GM19238 (cell line): ENCODE results near the gene LYPLAL1.
"Not testable (repeated sequence)": the region's sequence is repeated elsewhere in the genome, so short reads cannot be mapped to it uniquely, and the experiment has no call there.

Source experiments
- DNase-seq: peaks from one replicate; pipeline ENCODE4 v3.0.0; 2011; ENCODE audit warnings: low spot score; ENCODE audit not compliant: insufficient read length

Gene LYPLAL1

DNA sequence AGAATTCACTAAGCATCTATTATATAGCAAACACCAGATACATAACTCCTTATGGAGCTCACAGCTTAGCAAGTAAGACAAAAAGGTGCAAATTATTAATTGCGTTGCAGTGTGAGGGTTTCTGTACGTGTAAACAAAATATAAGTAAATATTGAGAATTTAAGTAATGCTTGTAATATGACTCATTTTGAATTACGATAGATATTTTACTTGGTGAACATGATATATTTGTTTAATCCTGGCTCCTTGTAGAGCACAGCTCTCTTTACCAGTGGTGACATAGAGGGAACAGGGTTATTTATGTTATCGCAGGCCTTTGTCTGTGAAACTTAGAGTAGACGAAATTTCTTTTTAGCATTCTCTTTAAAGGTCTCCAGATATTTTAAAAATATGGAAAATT is 36.4 kb downstream of the LYPLAL1 start:
- DNase-seq = no peak

DNA sequence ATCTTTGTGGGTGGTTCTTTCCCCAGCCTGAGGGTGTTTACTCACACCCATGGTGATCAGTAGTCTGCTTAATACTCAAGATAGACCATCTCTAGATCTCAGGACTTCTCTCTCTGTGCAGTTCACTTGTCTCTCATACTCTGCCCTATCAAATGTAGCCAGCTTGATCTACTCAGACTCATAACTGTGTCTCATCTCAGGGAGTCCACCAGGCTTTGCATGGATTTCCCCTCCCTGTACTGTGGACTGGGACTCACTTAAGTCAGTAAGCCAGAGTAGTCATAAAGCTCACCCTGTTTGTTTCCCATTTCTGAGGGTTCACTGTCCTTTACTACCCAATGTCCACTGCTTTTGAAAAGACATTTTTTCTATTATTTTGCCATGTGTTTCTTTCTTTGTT is 41.8 kb downstream of the LYPLAL1 start:
- DNase-seq = no peak

DNA sequence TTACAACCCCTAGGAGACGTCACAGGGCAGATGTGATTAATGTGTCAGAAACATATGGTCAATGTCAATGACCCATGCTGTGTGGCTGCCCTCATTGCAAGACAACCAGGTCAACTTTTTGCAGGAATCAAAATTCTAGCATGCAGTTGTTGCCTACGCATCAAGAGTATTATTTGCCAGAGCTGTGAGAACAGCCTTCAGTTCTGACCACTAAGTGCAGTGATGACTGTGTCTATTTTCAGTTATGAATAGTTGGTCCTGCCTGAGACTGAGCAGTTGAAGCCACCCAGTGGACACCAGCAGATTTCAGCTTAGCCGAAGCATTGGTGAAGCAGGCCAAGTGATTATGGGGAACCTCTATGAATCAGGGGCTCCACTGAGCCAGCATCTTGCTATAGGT is 47.3 kb downstream of the LYPLAL1 start:
- DNase-seq = no peak

DNA sequence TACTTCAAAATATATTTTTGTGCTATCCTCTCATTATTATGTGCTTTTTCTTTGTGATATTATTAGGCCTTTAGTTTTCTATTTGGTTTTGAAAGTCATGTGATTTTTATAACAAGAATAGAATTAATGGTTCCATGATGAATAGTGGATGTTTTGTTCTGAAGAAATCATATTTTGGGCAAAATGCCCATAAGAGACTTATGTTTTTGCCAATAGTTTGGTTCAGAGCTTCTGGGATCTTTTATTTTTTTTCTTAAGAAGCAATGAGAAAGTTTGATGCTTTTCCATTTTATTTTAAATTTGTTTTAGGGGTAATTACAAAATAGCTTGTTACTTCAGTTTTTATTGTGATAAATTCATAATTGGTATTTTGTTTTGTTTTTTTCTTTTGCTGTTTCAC is 49.8 kb downstream of the LYPLAL1 start:
- no peak for DNase-seq

DNA sequence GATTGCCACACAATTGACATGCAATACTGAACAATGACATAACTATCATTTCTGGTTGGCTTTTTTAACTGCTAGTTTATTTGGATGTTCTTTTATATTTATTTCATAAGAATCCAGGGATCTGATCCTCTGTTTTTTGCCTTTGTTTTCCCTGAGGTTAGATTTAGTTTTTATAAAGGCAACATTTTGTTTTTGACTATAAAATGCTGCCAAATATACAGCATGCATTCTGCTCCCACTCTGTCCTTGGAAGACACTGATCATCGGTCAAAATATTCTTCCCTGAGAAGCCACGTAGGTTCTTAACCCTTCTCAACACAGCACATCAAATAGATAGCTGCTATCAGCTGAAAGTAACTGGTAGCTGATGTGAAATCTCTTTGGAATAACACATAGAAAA is 52.5 kb downstream of the LYPLAL1 start:
- no peak for DNase-seq

DNA sequence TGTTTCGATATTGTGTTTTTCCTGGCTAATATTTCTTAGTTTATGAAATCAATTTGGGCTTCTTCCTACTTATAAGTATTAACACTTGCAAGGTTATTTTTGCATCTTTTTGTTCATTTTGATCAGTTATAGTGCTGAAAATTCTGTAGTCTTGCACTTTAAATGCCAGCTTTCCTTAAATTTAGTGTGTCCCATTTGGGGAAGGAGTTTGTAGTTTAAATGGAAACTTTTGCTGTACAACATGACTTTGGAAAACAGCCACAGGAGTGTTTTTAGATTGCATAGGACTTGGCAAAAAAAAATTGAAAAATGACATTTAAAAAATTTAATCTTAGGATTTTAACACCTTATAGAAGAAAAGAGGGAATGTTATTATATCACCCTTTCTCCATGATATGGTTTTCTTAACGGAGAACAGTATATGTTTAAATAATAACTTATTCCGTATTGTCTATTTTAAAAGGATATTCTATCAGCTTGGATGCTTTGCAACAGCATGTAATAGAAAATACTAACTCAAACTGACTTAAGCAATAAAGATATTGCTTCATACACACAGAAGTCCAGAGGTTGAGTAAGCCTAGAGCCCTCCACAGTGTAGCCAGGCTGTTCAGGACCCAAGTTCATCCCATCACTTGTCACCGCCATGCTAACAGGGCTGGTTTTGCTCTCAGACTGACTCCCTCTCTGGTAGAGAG is 53.8 kb downstream of the LYPLAL1 start:
- no peak for DNase-seq

DNA sequence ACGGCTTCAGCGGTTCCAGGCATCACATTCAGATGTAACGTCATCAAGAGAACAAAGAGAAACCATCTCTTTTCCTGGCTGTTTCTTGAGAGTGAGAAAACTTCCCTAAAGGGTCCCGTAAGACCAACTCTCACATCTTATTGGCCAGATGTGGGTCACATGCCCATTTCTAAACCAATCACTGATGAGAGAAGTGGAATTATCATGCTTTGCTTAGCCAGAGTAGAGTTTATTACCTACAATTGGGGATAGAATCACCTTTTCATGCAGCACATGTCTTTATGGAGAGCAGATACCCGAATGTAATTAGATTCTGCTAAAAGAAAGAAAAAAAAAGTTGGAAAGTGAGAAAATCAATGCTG is 54.4 kb downstream of the LYPLAL1 start:
- no peak for DNase-seq

DNA sequence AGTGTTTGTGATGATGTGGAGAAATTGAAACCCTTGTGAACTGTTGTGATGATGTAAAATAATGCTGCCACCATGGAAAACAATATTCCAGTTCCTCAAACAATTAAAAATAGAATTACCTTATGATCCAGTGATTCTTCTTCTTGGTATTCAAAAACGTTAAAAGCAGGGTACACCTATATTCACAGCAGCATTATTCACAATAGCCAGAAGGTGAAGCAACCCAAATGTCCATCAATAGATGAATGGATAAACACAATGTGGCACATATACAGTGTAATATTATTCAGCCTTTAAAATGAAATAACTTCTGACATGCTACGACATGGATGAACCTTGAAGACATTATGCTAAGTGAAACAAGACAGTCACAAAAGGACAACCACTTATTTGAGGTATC is 59.2 kb downstream of the LYPLAL1 start:
- DNase-seq = no peak

DNA sequence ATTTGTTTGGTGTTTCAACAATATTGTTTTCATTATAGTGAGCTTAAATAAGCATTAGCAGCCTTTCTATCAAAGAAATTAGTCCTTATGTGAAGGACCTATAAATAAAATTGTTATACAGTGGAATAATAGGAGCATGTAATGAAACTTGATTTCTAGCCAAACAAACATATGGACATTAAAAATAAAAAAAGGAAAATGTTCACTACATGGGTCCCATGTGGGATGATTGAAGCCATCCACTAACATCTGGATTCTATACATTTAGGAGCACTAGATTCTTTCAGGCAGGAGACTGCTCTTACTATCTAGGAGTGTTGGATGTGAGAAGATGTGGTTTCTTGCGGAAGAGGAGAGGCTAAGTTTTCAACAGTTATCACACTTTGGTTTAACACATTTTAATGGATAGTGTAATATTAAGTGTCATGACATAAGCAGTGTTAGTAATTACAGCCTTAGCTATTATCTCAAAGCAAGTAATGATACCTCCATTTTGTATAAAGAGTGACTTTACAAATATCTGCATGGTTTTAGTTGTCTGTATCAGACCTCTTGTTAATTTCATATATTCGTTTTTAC is 62.3 kb downstream of the LYPLAL1 start:
- no peak for DNase-seq

DNA sequence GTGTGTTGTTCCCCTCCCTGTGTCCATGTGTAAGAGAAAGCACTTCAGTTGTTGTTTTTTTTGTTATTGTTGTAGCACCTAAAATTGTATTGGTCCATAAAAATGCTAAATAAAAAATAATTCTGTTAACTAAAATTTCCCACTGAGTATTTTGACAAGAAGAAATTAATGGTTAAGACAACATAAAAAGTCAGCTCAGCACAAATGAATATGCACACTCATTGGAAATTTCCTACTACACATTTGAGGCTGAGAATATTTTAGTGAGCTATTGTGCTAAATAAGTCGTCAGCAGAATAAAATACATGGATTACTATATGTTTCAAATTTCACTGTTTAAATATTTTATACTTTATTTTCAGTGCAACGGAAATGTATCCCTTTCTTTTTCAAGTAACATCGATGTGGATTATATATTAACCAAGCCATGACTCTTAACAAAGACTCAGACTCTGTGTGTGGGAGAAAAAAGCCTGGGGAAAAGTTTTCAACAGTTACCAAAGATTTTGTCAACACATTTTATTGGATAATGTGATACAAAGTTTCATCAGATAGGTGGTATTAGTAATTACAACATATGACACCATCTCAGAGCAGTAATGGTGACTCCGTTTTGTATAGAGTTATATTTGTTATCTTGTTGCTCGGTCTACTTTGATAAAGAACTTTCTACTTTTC is 63.4 kb downstream of the LYPLAL1 start:
- DNase-seq = no peak

DNA sequence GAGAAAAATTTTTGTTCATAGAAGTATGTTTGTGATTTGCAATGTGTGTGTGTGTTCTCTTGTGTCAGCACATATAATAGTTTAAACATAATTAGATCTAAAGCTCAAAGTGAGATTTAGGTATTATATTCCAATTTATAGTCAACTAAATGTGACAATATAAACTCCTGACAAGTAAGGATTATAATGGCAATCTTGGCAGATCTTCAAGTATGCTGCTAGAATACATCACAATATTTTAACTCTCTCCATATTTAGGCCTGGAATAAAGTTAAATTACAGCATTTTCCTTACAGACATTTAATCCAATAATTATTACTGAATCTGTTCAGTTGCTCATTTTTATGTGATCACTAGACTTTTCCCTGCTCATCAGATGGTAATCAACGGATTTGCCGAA is 65.8 kb downstream of the LYPLAL1 start:
- no peak for DNase-seq

DNA sequence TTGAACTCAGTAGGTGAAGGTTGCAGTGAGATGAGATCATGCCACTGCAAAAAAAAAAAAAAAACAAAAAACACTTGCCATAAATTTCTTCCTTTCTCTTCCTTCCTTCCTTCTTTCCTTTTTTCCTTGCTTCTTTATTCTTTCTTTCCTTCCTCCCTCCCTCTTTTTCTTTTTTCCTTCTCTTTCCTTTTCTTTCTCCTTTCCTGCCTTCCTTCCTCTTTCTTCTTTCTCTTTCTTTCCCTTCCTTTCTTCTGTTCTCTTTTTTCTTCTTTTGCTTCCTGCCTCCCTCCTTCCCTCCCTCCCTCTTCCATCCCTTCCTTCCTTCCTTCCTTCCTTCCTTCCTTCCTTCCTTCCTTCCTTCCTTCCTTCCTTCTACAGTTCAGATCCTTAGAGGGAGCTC is 71.2 kb downstream of the LYPLAL1 start:
- no peak for DNase-seq

DNA sequence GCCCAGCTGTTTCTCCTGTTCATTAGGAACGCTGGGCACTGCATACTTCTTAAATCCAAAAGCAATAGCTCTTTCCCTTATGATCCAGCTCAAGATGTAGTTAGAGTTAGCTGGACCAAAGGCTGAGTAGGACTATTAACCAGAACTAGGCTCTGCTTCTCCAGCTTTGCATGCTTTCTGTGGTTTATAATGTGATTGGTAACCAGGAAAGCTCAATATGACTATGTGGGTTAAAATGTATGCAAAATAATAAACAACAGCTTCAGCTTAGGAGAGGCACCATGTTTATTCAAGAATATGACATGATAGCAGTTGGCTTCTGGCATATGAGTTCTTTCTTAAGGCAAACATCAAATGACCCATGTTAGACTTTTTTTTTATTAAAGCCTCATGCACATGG is 73.8 kb downstream of the LYPLAL1 start:
- DNase-seq = no peak

DNA sequence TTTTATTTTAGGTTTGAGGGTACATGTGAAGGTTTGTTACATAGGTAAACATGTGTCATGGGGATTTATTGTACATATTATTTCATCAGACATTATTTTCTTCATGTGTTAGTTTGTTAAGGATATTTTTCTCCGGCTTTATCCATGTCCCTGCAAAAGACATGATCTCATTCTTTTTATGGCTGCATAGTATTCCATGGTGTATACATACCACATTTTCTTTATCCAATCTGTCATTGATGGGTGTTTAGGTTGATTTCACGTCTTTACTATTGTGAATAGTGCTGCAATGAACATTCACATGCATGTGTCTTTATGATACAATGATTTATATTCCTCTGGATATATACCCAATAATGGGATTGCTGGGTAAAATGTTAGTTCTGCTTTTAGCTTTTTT is 76.8 kb downstream of the LYPLAL1 start:
- not testable (repeated sequence) for DNase-seq

DNA sequence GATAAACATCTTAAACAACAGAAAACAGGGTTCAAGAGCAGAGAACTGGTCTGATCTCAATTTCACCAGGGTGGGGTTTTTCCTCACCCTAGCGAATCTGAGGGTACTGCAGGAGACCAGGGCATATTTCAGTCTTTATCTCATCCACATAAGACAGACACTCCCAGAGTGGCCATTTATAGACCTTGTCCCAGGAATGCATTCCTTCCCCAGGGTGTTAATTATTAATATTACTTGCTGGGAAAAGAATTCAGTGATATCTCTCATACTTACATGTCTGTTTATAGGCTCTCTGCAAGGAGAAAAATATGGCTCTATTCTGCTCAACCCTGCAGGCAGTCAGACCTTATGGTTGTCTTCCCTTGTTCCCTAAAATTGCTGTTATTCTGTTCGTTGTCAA is 84.1 kb downstream of the LYPLAL1 start:
- no peak for DNase-seq

DNA sequence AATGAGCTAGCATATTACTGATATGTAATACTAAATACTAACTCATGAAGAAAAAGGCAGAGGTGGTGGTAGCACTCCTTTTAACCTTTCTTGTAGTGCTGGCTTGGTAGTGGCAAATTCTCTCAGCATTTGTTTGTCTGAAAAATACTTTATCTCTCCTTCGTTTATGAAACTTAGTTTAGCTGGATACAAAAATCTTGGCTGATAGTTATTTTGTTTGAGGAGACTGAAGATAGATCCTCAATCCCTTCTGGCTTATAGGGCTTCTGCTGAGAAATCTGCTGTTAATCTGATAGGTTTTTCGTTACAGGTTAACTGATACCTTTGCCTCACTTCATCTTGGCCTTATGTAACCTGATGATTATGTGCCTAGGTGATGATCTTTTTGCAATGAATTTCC is 87.8 kb downstream of the LYPLAL1 start:
- no peak for DNase-seq
